Measurements from ENCODE around the gene PEPD.

Gene PEPD

GRCh38 chr19:33545217-33545981, 23.8 kb upstream of the PEPD start:
- no peak for DNase-seq

GRCh38 chr19:33535226-33535625, 13.6 kb upstream of the PEPD start:
- no peak for DNase-seq

GRCh38 chr19:33532859-33533460, 11.4 kb upstream of the PEPD start:
- no peak for DNase-seq

- no peak for DNase-seq
Observed at GRCh38 chr19:33530842-33531241, 9.3 kb upstream of the PEPD start.

GRCh38 chr19:33530296-33530695, 8.7 kb upstream of the PEPD start:
- no peak for DNase-seq

- DNase-seq, result no peak
Observed at GRCh38 chr19:33529094-33529676, 7.6 kb upstream of the PEPD start.

GRCh38 chr19:33528404-33528803, 6.8 kb upstream of the PEPD start:
- DNase-seq, result no peak

- DNase-seq, result no peak
Observed at GRCh38 chr19:33527125-33527524, 5.5 kb upstream of the PEPD start.

- no peak for DNase-seq
Observed at GRCh38 chr19:33524024-33524664, 2.6 kb upstream of the PEPD start.

- no peak for DNase-seq
Observed at GRCh38 chr19:33523167-33523566, 1.6 kb upstream of the PEPD start.

- no peak for DNase-seq
Observed at GRCh38 chr19:33522371-33522662, 726 bp upstream of the PEPD start.

GRCh38 chr19:33520844-33521479, 629 bp downstream of the PEPD start:
- DNase-seq, result no peak

- DNase-seq, result no peak
Observed at GRCh38 chr19:33520048-33520643, 1.4 kb downstream of the PEPD start.

GRCh38 chr19:33519416-33519815, 2.2 kb downstream of the PEPD start:
- no peak for DNase-seq

- DNase-seq, result no peak
Observed at GRCh38 chr19:33518541-33518940, 3.0 kb downstream of the PEPD start.

GRCh38 chr19:33517922-33518321, 3.7 kb downstream of the PEPD start:
- no peak for DNase-seq

- no peak for DNase-seq
Observed at GRCh38 chr19:33515921-33516320, 5.7 kb downstream of the PEPD start.

GRCh38 chr19:33514885-33515551, 6.6 kb downstream of the PEPD start:
- peak; percentile 53 for DNase-seq

GRCh38 chr19:33513424-33513823, 8.2 kb downstream of the PEPD start:
- DNase-seq, result no peak

GRCh38 chr19:33512580-33513137, 8.9 kb downstream of the PEPD start:
- DNase-seq, result no peak

- DNase-seq, result no peak
Observed at GRCh38 chr19:33512021-33512420, 9.6 kb downstream of the PEPD start.

GRCh38 chr19:33511346-33511745, 10.2 kb downstream of the PEPD start:
- DNase-seq, result no peak
